HEK293 (cell line): ENCODE measurements around the gene SIN3A.

Experiments
- CTCF ChIA-PET: fragments of 350-600 bp; formaldehyde crosslinking; extraction: SDS; loops from one replicate; lab custom pipeline; 2021; ENCODE audit warnings: antibody characterized with exemption; lab: Yijun Ruan, JAX
- POLR2A ChIA-PET: fragments of 300-600 bp; formaldehyde crosslinking; extraction: SDS; loops from one replicate; lab custom pipeline; 2020; ENCODE audit warnings: antibody characterized with exemption, inconsistent platforms; lab: Yijun Ruan, JAX
- H3K27ac ChIP-seq: fragments of 200-500 bp; sonication (Bioruptor generic); 2 replicates; pipeline ENCODE4 v1.5.1; 2014; ENCODE audit warnings: low read depth, low read length, control low read depth, inconsistent platforms; ENCODE audit errors: extremely low read depth
- H3K36me3 ChIP-seq, 2 experiments: fragments of 200-500 bp in 1 of 2; sonication (Bioruptor generic) in 1 of 2; 1 replicate in 1 of 2; 2 replicates in 1 of 2; pipeline ENCODE4 v1.5.1; 2014 to 2017; ENCODE audit warnings: inconsistent platforms in 2 of 2, low read length in 2 of 2; ENCODE audit not compliant: control insufficient read depth in 2 of 2, insufficient read depth in 1 of 2
- H3K4me1 ChIP-seq: fragments of 200-500 bp; sonication (Bioruptor generic); 2 replicates; pipeline ENCODE4 v1.5.1; 2014; ENCODE audit warnings: mild to moderate bottlenecking, low read length, inconsistent platforms; ENCODE audit not compliant: control insufficient read depth, insufficient read depth
- H3K4me3 ChIP-seq: 2 replicates; pipeline ENCODE4 v1.5.1; 2011; ENCODE audit warnings: low read depth, mild to moderate bottlenecking, control low read depth, low read length, moderate library complexity
- H3K9me3 ChIP-seq: fragments of 200-500 bp; sonication (Bioruptor generic); 2 replicates; pipeline ENCODE4 v1.5.1; 2014; ENCODE audit warnings: low read depth, low read length, inconsistent platforms; ENCODE audit not compliant: control insufficient read depth, insufficient read depth
- EGR2 ChIP-seq: fragments of 450-650 bp; formaldehyde crosslinking; IDR thresholded peaks from 2 replicates; pipeline ENCODE4 v1.5.1; 2016; ENCODE audit warnings: low read depth, missing biosample characterization, missing genetic modification characterization
- HOXD13 ChIP-seq: sonication (generic); formaldehyde crosslinking; IDR thresholded peaks from 2 replicates; pipeline ENCODE4 v1.8.0; 2022; ENCODE audit warnings: missing genetic modification reagents, borderline replicate concordance
- KLF10 ChIP-seq: fragments of 450-650 bp; IDR thresholded peaks from 2 replicates; pipeline ENCODE4 v1.5.1; 2018; ENCODE audit warnings: missing biosample characterization, mild to moderate bottlenecking, missing genetic modification characterization
- KLF8 ChIP-seq: fragments of 450-650 bp; formaldehyde crosslinking; IDR thresholded peaks from 2 replicates; pipeline ENCODE4 v1.5.1; 2016; ENCODE audit warnings: missing biosample characterization, missing genetic modification characterization
- ZBTB48 ChIP-seq: fragments of 450-650 bp; formaldehyde crosslinking; IDR thresholded peaks from 2 replicates; pipeline ENCODE4 v1.5.1; 2016; ENCODE audit warnings: missing biosample characterization, missing genetic modification characterization
- ZNF112 ChIP-seq: fragments of 450-650 bp; formaldehyde crosslinking; IDR thresholded peaks from 2 replicates; pipeline ENCODE4 v1.5.0; 2017; ENCODE audit warnings: missing biosample characterization, missing genetic modification characterization
- ZNF157 ChIP-seq: fragments of 450-650 bp; formaldehyde crosslinking; IDR thresholded peaks from 2 replicates; pipeline ENCODE4 v1.5.1; 2016; ENCODE audit warnings: missing biosample characterization, missing genetic modification characterization
- ZNF302 ChIP-seq: fragments of 450-650 bp; formaldehyde crosslinking; IDR thresholded peaks from 2 replicates; pipeline ENCODE4 v1.5.1; 2016; ENCODE audit warnings: missing biosample characterization, missing genetic modification characterization, low read depth
- ZNF341 ChIP-seq: fragments of 450-650 bp; formaldehyde crosslinking; IDR thresholded peaks from 2 replicates; pipeline ENCODE4; 2016; ENCODE audit warnings: low read depth, missing biosample characterization, missing genetic modification characterization
- ZNF366 ChIP-seq: fragments of 450-650 bp; formaldehyde crosslinking; conservative IDR thresholded peaks from 2 replicates; pipeline ENCODE4 v1.5.1; 2016; ENCODE audit warnings: missing biosample characterization, missing genetic modification characterization
- ZNF426 ChIP-seq: fragments of 450-650 bp; formaldehyde crosslinking; IDR thresholded peaks from 2 replicates; pipeline ENCODE4 v1.5.1; 2017; ENCODE audit warnings: missing biosample characterization, missing genetic modification characterization, mild to moderate bottlenecking, inconsistent platforms, moderate library complexity
- ZNF561 ChIP-seq: fragments of 450-650 bp; IDR thresholded peaks from 2 replicates; pipeline ENCODE4 v1.5.1; 2018; ENCODE audit warnings: missing biosample characterization, missing genetic modification characterization, borderline replicate concordance
- ZNF571 ChIP-seq: fragments of 450-650 bp; formaldehyde crosslinking; IDR thresholded peaks from 2 replicates; pipeline ENCODE4 v1.5.0; 2017; ENCODE audit warnings: missing biosample characterization, missing genetic modification characterization
- ZNF596 ChIP-seq: fragments of 450-650 bp; IDR thresholded peaks from 2 replicates; pipeline ENCODE4 v1.5.0; 2018; ENCODE audit warnings: missing biosample characterization, mild to moderate bottlenecking, missing genetic modification characterization, moderate library complexity
- ZNF600 ChIP-seq: fragments of 450-650 bp; formaldehyde crosslinking; IDR thresholded peaks from 2 replicates; pipeline ENCODE4 v1.5.1; 2016; ENCODE audit warnings: missing biosample characterization, missing genetic modification characterization
- ZNF654 ChIP-seq: fragments of 450-650 bp; formaldehyde crosslinking; IDR thresholded peaks from 2 replicates; pipeline ENCODE4 v1.5.1; 2016; ENCODE audit warnings: low read depth, missing biosample characterization, missing genetic modification characterization
- ZNF747 ChIP-seq: fragments of 450-650 bp; formaldehyde crosslinking; IDR thresholded peaks from 2 replicates; pipeline ENCODE4 v1.5.1; 2016; ENCODE audit warnings: missing biosample characterization, missing genetic modification characterization
- ZSCAN30 ChIP-seq: fragments of 450-650 bp; IDR thresholded peaks from 2 replicates; pipeline ENCODE4 v1.5.1; 2018; ENCODE audit warnings: missing biosample characterization, mild to moderate bottlenecking, missing genetic modification characterization, moderate library complexity
- TF ChIP-seq, protein P1 (sequence below): fragments of 450-650 bp; formaldehyde crosslinking; IDR thresholded peaks from 2 replicates; pipeline ENCODE4; 2016; ENCODE audit warnings: missing biosample characterization, missing genetic modification characterization
- TF ChIP-seq, protein P2 (sequence below): fragments of 450-650 bp; formaldehyde crosslinking; IDR thresholded peaks from 2 replicates; pipeline ENCODE4 v1.5.1; 2017; ENCODE audit warnings: missing biosample characterization, missing genetic modification characterization
- TF ChIP-seq, protein P3 (sequence below): fragments of 450-650 bp; formaldehyde crosslinking; IDR thresholded peaks from 2 replicates; pipeline ENCODE4 v1.5.1; 2016; ENCODE audit warnings: missing biosample characterization, missing genetic modification characterization
- TF ChIP-seq, protein P4 (sequence below): fragments of 450-650 bp; formaldehyde crosslinking; IDR thresholded peaks from 2 replicates; pipeline ENCODE4 v1.5.1; 2016; ENCODE audit warnings: missing biosample characterization, missing genetic modification characterization, borderline replicate concordance
- TF ChIP-seq, protein P5 (sequence below): fragments of 450-650 bp; formaldehyde crosslinking; IDR thresholded peaks from 2 replicates; pipeline ENCODE4 v1.5.1; 2017; ENCODE audit warnings: missing biosample characterization, missing genetic modification characterization

Gene SIN3A

DNA sequence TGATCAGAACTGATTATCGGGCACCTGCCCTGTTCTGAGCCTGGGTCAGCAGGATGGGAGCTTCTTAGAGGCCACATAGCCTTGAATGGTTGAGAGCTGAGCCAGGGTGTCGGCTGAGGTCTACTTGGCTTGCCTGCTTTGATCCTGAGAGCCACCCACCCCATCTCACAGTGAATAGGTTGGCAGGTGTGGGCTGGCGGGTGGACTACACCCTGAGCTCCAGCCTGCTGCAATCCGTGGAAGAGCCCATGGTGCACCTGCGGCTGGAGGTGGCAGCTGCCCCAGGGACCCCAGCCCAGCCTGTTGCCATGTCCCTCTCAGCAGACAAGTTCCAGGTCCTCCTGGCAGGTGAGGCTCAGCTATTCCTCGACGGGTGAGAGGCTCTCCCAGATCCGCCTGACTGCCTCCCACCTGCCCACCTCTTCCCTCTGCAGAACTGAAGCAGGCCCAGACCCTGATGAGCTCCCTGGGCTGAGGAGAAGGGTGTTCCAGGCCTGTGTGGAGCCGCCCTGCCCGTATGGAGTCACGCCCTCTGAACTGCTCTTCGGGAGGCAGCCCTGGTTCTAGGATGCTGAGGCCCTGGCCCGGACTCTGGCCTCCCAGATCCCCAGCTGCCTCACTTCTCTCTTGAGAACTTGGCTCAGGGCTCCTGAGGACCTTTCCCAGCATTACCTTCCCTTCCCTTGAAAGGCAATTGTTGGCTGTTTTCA lies 111.8 kb downstream of the SIN3A start (continued):
- TF ChIP-seq, protein P1, sequence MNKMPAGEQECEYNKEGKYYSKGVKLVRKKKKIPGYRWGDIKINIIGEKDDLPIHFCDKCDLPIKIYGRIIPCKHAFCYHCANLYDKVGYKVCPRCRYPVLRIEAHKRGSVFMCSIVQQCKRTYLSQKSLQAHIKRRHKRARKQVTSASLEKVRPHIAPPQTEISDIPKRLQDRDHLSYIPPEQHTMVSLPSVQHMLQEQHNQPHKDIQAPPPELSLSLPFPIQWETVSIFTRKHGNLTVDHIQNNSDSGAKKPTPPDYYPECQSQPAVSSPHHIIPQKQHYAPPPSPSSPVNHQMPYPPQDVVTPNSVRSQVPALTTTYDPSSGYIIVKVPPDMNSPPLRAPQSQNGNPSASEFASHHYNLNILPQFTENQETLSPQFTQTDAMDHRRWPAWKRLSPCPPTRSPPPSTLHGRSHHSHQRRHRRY (tag by site-specific recombination) = no peak
- TF ChIP-seq ZNF654 (tag by site-specific recombination) (no peak), ZNF561 (no peak), EGR2 (tag by site-specific recombination) (peak; percentile 42; the same call in 1 of the 2 replicates), KLF10 (tag by site-specific recombination) (no peak), ZNF302 (tag by site-specific recombination) (no peak), HOXD13 (CRISPR knock-in tag) (no peak)

DNA sequence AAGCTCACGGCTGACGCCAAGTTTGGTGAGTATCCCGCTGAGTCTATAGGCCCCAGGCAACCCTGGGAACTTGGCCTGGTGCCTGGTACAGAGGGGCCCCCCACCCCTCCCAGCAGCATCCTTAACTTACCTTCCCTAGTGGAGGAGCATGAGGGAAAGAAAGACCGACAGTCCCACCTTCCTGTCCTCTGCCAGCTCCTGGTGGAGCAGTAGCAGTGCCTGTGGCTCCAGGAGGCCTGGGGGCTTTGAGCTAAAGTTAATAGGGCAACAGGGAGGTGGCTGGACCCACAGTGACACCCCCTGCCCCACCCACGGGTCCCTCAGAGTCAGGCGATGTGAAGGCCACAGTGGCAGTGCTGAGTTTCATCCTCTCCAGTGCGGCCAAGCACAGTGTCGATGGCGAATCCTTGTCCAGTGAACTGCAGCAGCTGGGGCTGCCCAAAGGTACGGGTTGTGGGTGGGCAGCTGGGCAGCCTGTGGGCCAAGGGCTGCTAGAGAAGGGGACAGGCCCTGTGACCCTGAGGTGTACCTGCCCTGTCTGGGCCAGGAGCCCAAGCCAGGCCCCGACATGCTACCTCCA lies 112.7 kb downstream of the SIN3A start:
- no peaks in the 10 kb centered on the region for H3K9me3 ChIP-seq
- POLR2A ChIA-PET = interaction anchor here (0.9 kb wide), 1 partner anchor 9 kb away, joined by 3 read pairs; no protein-coding TSS in a partner anchor
- TF ChIP-seq ZNF571 (tag by site-specific recombination) = no peak
- TF ChIP-seq ZSCAN30 (tag by site-specific recombination) = no peak
- no peak for TF ChIP-seq ZNF112 (tag by site-specific recombination)
- TF ChIP-seq, protein P2, sequence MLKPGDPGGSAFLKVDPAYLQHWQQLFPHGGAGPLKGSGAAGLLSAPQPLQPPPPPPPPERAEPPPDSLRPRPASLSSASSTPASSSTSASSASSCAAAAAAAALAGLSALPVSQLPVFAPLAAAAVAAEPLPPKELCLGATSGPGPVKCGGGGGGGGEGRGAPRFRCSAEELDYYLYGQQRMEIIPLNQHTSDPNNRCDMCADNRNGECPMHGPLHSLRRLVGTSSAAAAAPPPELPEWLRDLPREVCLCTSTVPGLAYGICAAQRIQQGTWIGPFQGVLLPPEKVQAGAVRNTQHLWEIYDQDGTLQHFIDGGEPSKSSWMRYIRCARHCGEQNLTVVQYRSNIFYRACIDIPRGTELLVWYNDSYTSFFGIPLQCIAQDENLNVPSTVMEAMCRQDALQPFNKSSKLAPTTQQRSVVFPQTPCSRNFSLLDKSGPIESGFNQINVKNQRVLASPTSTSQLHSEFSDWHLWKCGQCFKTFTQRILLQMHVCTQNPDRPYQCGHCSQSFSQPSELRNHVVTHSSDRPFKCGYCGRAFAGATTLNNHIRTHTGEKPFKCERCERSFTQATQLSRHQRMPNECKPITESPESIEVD (tag by site-specific recombination) = no peak
- no peak for TF ChIP-seq ZNF366 (tag by site-specific recombination)
- no peak for TF ChIP-seq ZNF600
- TF ChIP-seq, all 188 proteins: peak for 0
- Histone ChIP-seq H3K4me3 (no peak overlapping the region), H3K36me3 (peaks cover 5 to 27% of the 10 kb centered on the region in 2 experiments; a peak in 2 of 3 replicates), H3K27ac (no peak overlapping the region), H3K4me1 (peaks cover 6% of the 10 kb centered on the region; the same call in 1 of the 2 replicates)
- CTCF ChIA-PET = interaction anchor here (0.6 kb wide), 1 partner anchor 309 kb away, joined by 3 read pairs; no protein-coding TSS in a partner anchor

DNA sequence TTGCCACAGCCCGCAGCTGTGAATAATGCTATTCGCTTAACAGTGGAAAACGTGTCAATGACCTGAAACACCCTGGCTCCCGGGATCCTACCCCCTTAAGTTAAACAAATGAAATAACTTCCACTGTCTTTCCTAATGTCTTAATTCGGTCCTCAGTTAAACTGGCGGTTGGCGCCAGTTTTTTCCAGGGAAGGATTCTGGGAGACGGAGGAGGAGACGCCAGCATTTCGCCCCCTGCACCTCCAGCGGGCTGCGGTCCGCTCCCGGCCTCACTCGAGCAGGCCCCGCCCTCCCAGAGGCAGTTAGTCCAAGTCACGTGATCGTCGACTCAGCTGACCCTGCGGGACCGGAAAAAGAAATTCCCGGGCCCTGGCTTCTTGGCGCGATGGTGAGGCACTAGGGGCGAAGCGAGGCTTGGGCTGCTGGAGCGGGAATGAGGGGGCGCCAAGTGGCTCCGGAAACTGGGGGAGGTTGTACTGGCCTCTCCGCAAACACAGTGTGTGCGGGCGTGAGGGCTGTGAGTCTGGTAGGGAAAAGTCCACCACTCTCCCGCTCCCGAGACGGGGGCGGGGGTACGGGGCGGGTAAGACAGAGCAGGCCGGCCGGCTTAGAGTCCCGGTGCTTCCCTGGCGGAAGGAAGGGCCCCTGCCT lies 115.7 kb downstream of the SIN3A start, which contains the start of gene COMMD4:
Gene COMMD4, plus strand, starts transcription at position 359 of the 651 bp plus-strand sequence. Its CDS starts 27 bp downstream, at position 386.
- H3K27ac ChIP-seq = peak within 1 kb of the TSS; percentile 14; the same call in 1 of the 2 replicates
- no peaks in the 10 kb centered on the region for H3K9me3 ChIP-seq
- POLR2A ChIA-PET = interaction anchor here (1.0 to 3.0 kb wide), 6 partner anchors 12 to 303 kb away, joined by 3 to 15 read pairs (median 4); partner anchors contain the start of genes C15orf39, MAN2C1 and SIN3A
- CTCF ChIA-PET = interaction anchor here (0.7 to 2.0 kb wide), 4 partner anchors 9 to 566 kb away, joined by 3 to 8 read pairs (median 6); partner anchors contain the start of gene MAN2C1
- peaks cover 5 to 22% of the 10 kb centered on the region in 2 experiments; a peak in 2 of 3 replicates for H3K36me3 ChIP-seq
- peak within 1 kb of the TSS; percentile 87 for H3K4me3 ChIP-seq
- H3K4me1 ChIP-seq = peaks cover 6% of the 10 kb centered on the region; the same call in 1 of the 2 replicates
- TF ChIP-seq ZNF747 (tag by site-specific recombination) (no peak), ZNF596 (no peak), ZNF426 (tag by site-specific recombination) (no peak), KLF8 (tag by site-specific recombination) (peak; percentile 95), ZNF157 (no peak), ZNF341 (tag by site-specific recombination) (peak; percentile 44), ZBTB48 (tag by site-specific recombination) (peak; percentile 42; the same call in 1 of the 2 replicates)
- TF ChIP-seq, protein P3, sequence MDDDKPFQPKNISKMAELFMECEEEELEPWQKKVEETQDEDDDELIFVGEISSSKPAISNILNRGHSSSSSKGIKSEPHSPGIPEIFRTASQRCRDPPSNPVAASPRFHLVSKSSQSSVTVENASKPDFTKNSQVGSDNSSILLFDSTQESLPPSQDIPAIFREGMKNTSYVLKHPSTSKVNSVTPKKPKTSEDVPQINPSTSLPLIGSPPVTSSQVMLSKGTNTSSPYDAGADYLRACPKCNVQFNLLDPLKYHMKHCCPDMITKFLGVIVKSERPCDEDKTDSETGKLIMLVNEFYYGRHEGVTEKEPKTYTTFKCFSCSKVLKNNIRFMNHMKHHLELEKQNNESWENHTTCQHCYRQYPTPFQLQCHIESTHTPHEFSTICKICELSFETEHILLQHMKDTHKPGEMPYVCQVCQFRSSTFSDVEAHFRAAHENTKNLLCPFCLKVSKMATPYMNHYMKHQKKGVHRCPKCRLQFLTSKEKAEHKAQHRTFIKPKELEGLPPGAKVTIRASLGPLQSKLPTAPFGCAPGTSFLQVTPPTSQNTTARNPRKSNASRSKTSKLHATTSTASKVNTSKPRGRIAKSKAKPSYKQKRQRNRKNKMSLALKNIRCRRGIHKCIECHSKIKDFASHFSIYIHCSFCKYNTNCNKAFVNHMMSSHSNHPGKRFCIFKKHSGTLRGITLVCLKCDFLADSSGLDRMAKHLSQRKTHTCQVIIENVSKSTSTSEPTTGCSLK = no peak
- TF ChIP-seq, protein P4, sequence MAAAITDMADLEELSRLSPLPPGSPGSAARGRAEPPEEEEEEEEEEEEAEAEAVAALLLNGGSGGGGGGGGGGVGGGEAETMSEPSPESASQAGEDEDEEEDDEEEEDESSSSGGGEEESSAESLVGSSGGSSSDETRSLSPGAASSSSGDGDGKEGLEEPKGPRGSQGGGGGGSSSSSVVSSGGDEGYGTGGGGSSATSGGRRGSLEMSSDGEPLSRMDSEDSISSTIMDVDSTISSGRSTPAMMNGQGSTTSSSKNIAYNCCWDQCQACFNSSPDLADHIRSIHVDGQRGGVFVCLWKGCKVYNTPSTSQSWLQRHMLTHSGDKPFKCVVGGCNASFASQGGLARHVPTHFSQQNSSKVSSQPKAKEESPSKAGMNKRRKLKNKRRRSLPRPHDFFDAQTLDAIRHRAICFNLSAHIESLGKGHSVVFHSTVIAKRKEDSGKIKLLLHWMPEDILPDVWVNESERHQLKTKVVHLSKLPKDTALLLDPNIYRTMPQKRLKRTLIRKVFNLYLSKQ (tag by site-specific recombination) = no peak
- TF ChIP-seq, protein P5, sequence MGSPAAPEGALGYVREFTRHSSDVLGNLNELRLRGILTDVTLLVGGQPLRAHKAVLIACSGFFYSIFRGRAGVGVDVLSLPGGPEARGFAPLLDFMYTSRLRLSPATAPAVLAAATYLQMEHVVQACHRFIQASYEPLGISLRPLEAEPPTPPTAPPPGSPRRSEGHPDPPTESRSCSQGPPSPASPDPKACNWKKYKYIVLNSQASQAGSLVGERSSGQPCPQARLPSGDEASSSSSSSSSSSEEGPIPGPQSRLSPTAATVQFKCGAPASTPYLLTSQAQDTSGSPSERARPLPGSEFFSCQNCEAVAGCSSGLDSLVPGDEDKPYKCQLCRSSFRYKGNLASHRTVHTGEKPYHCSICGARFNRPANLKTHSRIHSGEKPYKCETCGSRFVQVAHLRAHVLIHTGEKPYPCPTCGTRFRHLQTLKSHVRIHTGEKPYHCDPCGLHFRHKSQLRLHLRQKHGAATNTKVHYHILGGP = no peak
